Renal cortex interstitium (tissue), 11 donors: ENCODE measurements around the gene MYH8. TPM values are rescaled to one million over a fixed set of nuclear protein-coding genes. Genes with fewer than 3 reads are reported as not detected.

Source experiments
- DNase-seq, 11 donors: peaks; one replicate each; pipeline ENCODE4 v3.0.0-alpha.2; 2013; ENCODE audit warnings: low read depth in 9 of 11, low spot score in 4 of 11; ENCODE audit errors: extremely low read depth in 1 of 11
- polyA plus RNA-seq, 3 donors: library from polyadenylated mRNA; unstranded; fragments of 120-200 nt; gene quantifications; one replicate each; pipeline ENCODE4 v1.2.1, GENCODE V29; 2013; ENCODE audit not compliant: insufficient read length in 3 of 3

Gene MYH8
- polyA plus RNA-seq, 3 donors: 0.54 to 1.8 (median 0.67) TPM

DNA sequence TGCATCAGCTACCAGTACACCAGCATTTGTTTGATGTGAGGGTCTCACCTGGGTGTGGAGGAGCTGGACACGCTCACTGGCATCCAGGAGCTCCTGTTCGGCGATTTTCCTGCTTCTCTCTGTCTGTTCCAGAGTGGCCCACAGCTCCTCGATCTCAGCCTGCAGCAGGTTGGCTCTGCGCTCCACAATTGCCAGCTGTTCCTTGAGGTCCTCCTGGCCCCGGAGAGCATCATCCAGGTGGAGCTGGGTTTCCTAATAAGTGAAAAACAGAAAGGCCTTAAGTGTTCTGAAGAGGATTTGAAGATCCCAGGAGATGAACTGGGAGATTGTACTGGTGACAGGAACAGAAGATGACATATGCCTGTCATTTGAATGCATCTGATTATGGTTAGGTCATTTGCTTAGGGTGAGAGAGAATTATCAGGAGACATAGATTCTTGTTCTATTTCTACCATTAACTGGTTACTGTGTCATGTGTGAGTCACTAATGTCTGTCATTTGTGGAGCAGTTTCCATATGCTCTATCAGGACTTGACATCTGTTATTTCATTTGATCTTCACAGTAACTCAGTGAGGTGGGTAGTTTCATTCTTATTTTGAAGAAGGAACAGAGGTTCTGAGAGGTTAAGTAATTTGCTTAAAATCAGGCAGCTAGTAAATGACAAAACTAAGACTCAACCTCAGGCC lies 27.4 kb downstream of the MYH8 start:
- DNase-seq: no peak

DNA sequence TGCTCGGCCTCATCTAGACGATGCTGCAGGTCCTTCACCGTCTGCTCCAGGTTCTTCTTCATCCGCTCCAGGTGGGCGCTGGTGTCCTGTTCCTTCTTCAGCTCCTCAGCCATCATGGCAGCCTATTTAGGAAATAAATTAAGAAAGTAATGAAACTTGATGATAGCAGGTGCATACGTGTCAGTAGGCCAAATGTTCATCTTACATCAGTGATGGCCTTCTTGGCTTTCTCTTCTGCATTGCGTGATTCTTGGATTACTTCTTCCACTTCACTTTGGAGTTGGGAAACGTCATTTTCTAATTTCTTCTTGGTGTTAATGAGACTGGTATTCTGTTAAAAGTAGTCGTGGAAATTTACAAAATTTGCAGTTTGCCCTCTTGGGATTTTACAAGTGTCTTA lies 28.9 kb downstream of the MYH8 start:
- no peak for DNase-seq

DNA sequence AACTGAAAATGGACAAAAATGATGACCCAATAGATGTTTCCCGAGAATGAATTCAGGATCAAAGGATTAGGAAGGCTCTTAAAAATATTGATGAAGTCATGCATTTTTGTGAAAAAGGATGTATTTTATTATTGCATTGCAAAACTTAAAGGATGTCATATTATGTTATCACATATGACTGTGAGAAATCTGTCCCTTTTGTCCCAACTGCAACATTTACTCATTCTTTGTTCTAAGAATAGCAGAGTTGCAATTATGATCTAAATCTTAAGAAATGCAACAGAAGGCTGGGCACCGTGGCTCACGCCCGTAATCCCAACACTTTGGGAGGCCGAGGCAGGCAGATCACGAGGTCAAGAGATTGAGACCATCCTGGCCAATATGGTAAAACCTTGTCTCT lies 35.9 kb downstream of the MYH8 start:
- no peak for DNase-seq

DNA sequence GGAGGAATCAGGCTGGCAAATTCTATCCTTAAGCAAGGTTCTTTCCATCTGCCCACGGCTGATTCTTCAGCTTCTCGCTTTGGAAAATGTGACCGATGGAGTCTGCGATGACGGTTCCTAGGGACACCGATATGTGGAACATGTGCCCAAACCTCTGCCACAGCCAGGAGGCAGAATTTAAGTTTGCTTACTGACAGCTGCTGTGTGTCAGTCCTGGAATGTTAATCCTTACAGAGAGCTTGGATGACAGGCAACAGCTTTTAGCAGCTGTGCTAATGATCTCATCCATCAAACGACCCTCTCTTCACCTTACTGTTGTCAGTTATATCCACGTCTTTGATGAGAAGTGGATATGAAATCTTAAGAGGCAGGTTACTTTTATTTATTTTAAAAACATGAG lies 37.6 kb downstream of the MYH8 start:
- peak; percentile 29 to 76 (median 57) for DNase-seq

DNA sequence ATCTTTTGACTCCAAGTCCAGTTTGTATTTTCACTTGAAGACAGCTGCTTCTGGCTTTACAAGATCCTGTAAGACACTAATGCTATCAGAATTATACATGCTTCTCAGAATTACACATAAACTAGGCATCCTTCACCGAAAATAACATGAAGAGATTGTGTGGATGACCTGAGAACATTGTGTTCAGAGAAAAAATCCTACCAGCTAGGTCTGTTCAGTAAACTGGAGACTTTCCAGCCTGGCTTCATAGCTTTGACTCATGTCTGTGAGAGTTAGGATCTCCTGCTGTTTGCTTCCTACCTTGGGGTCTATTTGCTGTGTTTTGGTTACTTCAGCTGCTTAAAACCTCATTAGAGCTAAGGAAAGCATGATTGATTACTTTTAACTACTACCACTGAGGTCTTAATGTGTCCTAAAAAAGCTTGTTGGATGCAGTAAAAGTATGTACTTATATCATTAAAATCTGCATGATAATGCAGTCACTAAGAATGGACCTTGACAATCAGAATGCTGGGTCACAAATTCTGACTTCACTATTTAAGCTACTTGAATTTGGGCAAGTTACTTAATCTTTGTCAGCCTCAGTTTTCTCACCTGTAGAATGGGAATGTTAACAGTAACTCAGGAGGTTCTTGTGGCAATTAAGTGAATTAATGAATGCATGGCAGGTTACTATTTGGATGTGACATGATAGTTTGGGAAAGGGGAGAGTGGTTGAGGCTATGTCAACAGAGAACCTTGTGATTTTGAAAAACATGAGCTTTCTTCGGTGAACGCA lies 40.9 kb downstream of the MYH8 start:
- DNase-seq: no peak

DNA sequence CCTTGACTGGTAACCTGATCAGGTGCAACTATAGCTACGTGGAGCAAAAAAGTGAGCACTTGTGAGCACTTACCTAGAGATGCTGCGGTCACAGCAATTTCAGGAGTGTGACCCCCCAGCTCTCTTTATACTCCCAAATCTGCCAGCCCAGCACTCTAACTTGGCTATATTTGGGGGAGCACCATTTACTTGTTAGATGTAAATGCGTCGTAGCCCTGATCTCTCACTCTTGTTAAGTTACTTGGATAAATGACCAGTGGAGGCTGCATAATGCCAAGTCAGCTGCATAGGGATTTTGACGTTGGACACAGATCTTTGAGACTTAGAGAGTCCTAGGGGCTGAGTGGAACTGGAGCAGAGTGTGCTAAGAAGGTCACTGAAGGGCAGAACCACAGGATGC lies 48.8 kb downstream of the MYH8 start, which contains the start of gene MYH13:
TSS of gene MYH13 (minus strand) at position 101 of the 400 bp plus-strand sequence. CDS start 8,476 bp downstream, outside the sequence.
- no peak for DNase-seq

DNA sequence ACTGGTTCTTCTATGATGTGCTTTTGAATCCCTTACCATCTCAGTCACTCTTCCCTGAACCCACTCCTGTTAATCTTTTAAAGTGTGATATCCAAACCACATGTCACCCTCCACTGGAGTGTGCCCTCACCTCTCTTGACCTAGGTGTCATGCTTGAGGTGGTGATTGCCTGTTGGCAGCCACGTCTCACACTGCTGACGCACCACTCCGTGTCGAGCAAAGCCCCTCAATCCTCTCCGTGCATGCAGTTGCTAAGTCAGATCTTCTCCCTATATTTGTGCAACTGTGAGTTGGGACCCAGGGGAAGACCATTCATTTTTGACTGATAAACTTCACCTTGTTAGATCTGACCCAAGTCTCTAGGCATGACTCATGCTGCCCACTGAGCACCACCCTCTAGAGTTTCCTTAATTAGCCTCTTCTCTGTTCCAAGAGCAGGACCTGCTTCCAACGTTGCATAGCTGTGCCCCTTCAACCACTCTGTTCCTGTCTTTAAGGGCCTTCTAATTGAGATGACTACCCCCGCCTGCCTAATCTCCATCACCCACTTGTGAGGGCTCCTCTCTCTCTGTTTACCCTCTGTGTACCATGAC lies 51.6 kb downstream of the MYH8 start:
- no peak for DNase-seq

DNA sequence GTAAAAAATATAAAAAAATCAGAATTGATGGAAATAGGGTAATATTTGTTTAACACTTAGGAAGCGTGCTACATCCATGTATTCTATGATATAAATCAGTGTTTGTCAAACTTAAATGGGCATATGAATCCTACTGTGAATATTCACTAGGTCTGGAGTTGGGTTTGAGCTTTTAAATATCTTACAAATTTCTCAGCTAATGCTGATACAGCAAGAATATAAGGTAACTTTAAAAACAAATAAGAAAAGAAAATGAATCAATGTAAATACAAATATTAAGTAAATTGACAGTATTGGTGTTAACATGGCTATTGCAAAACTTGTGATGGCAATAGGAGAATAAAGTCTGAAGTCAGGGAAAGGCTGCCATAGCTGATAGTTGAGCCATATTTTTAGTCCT lies 52.5 kb downstream of the MYH8 start:
- DNase-seq: no peak

DNA sequence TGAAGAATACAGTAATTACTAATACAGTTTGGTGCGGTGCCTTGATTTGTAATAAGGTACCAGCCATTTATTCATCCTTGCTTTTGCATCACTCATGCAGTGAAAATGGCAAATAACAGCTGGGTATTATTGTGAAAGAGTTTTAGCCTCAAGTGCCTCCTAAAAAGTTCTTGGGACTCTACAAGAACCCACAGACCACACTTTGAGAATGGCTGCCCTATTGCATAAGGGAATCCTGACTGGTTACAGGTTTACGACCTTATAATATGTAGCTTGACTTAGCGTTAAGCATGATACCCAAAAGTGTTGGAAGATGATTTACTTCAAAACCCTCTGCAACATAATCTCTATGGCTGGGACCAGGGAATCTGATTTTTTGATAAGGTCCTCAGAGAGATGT lies 53.2 kb downstream of the MYH8 start:
- no peak for DNase-seq

DNA sequence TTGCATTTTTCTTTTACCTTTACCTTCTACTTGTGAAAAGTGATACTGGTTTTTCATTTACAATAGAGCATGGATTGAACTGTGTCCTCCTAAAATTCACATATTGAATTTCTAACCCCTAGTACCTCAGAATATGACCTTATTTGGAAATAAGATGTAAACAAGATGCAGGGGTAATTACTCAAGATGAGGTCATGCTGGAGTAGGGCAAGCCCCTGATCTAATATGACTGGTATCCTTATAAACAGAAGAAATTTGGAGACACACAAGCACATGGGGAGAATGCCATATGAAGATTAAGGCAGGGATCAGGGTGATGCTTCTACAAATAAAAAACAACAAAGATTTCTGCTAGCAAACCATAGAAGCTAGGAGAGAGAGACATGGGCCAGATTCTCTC lies 61.2 kb downstream of the MYH8 start:
- no peak for DNase-seq

DNA sequence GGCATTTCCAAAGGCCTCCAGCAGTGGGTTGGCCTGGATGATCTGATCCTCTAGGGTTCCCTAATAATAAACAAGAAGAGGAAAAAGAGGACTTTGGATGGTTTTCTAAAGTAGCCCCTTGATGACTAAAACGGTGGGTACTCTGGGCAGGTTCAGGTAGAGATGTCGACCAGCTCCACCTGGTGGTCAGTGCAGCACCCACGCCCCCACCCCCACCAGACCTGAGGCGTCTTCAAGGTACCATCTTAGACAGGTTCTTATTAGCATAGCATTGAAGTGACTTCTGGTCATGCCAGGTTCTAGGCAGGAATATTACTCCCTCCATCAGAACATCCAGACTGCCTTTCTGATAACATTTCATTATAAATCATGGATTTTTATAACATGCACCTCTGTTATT lies 64.0 kb downstream of the MYH8 start:
- no peak for DNase-seq

DNA sequence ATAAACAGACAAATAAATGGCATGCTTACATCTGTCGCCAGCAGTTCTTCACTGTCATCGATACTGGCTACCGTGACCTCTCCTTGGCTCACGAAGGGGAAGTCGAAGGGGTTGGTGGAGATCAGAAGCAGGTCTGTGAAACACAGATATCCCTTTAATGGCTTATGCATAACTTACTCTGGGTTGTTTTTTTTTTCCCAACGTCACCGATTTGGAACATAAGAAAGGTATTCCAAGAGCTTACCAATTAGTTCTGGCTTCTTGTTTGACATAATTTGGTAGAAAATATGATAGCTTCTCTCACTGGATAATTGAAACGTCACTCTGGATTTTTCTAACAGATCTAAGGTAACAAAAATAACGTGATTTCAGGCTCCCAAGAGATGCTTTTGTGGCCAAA lies 67.1 kb downstream of the MYH8 start:
- DNase-seq: no peak

DNA sequence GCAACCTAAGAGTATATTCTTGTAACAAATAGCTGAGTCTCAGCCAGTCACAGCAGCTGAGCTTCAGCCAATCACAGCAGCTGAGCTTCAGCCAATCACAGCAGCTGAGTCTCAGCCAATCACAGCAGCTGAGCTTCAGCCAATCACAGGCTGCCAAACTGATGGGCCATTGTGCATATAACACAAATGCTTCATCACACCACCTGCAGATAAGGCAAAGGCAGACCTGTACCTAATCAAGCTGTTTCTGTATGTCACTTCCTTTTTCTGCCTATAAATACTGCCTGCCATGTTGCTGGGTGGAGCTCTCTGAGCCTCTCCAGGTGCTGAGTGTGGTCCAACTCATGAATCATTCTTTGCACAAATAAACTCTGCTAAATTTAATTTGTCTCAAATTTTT lies 68.9 kb downstream of the MYH8 start:
- no peak for DNase-seq

DNA sequence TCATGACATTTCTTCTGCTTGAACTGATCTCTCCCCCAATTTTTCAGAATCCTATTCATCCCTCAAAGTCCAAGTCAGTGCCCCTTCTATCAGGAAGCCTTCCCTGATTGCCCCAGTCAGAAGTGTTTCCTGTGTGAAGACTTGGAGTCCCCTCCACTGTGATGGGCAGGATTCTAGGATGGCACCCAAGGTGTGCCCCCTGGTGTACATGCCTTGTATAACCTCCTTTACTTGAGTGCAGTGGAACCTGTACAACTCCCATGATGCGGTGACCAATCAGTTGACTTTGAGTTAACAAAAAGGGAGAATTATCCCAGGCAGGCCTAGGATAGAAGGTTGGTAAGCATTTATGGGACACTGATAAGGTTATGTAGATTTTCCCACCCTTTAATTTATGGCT lies 72.3 kb downstream of the MYH8 start:
- no peak for DNase-seq

DNA sequence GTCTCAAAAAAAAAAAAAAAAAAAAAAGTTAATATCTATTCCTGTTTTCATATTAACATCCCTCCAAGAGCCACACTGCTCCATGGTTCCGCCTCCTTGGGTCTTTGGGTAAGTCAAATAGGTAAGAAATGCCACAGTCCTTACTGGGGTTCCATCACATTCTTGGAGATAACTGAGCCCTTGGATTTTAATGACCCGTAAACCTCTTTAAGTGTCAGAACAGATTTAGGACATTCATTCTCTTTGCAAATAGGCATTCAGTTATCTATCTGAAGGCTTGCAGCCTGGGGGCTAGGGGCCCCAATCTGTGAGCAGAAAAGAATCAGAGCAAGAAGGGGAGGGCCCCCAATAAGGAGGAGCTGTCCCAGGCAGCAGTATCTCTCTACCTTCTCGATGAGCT lies 76.9 kb downstream of the MYH8 start:
- DNase-seq: peak in 1 of 11 donors; percentile 26

Other genes starting within 250 kb of the MYH8 start
- 10 to 100 TPM; 13.0 to 16.9 (median 16.9) TPM for gene GAS7, start 223.3 kb downstream of the MYH8 start, polyA plus RNA-seq
- under 1 TPM; 0.17 to 0.40 (median 0.19) TPM for gene MYH13, start 48.9 kb downstream of the MYH8 start, polyA plus RNA-seq
- under 1 TPM; 0.08 to 0.22 (median 0.10) TPM for gene MYH4, start 47.6 kb upstream of the MYH8 start, polyA plus RNA-seq
- gene MYH1, start 96.6 kb upstream of the MYH8 start, polyA plus RNA-seq: under 1 TPM in 2 of 3 donors, not detected in 1; 0.03 to 0.08 TPM
- gene MYH2, start 127.7 kb upstream of the MYH8 start, polyA plus RNA-seq: under 1 TPM in 2 of 3 donors, not detected in 1; 0.07 to 0.11 TPM
- 1 to 10 TPM; 3.9 to 7.4 (median 5.6) TPM for gene MYH3, start 235.4 kb upstream of the MYH8 start, polyA plus RNA-seq